Stimulated activated CD4-positive, alpha-beta T cell treated with anti-CD3 and anti-CD28 coated beads, TNF-alpha, amount 100 ng/mL, for 4 hours (primary cell): ENCODE data around the gene PARS2.

ENCODE experiments used
- DNase-seq, 3 experiments: peaks; one replicate each; pipeline ENCODE4 v3.0.0-alpha.2; 2020; ENCODE audit warnings: low read depth in 3 of 3

The PARS2 gene

DNA sequence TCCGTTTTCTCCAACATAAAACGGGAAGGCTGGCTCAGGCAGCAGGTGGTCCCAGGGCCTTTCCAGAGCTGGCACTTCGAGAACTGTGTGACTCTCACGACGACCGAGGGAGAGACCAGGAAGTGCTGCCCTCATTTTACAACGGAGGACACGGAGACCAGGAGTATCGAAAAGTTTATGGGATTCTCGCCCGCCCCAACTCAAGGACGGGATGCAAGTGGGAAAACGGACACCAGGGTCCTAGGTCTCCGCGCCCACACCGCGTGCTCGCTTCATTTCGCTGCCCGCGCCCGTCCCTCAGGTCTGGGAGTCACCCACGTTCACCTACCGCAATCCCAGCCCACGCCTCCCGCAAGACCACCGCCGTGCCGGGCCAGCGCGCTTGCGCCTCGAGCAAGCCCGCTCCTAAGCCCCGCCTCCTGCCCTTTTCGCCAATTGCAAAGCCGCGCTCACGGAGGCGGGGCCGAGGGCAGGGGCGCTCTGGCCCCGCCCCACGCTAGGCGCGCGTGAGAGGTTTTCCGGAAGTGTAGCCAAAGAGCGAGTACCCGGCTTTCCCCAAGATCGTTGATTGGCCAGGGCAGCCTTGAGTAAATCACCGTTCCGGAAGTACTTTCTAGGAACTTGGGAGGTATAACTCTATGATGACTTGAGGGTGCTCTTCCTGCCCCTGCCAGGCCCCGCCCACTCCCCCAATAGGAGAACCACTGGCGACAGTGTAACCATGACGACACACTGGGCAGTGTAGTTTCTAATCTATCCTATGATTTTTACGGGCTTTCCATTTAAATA is at the start of gene PARS2:
Gene PARS2, minus strand, starts transcription at position 391 of the 789 bp plus-strand sequence. CDS start 5,362 bp downstream, outside the sequence.
- peak; percentile 92 to 93 (median 92) for DNase-seq

DNA sequence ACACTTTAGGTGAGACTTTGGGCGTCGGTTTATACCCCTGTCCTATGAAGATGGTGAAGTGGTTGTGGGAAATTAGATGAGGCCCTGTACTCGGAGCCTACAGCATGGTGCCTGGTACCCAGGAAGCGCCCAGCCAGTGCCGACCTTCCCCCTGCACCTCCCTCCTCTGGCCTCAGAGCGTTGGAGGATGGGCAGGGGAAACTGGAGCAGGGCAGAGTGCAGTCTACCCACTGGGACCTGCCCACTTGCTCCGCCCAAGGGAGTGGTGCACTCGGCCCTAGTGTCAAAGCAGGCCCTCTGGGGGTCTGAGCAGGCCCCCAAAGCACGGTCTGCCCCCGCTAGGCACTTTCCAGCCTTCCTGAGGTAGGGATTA is 49.8 kb upstream of the PARS2 start:
- no peak for DNase-seq

DNA sequence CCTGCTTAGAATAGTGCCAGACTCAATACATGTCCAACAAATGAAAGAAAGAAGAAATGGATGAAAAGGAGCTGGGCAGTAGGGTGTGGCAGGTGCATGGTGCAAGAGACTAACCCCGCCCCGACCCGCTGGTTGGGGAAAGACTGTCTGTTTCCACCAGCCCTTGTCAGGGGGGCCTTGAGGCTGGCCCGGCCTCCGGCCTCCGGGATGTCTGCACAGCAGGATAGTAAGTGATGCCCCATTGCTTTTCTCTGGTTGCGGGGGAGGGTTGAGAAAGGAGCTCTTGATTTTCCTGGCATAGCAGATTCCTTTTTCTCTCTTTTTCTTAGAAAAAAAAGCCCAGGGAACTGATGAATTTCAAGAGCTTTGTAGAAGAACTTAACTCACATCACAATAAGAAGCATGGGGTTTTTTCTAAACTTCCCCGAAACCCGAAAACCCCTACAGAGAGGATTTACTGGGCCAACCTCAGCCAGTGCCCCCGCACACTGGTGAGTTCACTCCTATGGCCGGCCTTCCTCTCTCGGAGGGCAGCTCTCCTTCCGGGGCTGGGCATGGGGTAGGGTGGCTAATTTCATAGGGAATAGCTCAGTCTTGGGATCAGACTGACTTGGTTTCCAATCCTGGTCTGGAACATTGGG is 49.3 kb upstream of the PARS2 start:
- no peak for DNase-seq

DNA sequence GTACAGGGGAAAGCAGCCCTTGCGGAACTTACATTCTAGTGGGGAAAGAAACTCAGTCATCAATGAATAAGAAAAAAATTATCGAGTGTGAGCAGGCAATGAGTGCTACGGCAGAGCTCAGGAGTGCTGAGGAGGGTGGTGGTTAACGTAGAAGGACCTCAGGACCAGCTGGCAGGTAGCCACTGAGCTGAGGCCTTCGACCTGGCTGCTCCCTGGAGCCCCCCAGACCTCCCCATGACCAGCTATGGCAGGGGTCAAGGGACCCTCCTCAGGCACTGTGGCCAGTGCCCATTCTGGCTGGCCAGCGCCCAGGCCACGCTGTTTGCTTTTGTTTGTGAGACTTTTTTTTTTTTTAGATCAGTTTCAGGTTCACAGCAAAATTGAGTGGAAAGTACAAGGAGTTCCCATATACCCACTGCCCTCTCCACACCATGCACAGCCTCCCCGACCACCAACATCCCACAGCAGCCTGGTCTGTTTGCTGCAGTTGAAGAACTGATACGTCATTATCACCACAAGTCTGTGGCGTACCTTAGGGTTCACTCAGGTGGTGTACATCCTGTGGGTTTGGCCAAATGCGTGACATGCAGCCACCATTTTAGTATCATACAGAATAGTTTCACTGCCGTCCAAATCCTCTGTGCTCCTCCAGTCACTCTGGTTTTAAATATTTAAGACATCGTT is 48.6 kb upstream of the PARS2 start:
- no peak for DNase-seq

DNA sequence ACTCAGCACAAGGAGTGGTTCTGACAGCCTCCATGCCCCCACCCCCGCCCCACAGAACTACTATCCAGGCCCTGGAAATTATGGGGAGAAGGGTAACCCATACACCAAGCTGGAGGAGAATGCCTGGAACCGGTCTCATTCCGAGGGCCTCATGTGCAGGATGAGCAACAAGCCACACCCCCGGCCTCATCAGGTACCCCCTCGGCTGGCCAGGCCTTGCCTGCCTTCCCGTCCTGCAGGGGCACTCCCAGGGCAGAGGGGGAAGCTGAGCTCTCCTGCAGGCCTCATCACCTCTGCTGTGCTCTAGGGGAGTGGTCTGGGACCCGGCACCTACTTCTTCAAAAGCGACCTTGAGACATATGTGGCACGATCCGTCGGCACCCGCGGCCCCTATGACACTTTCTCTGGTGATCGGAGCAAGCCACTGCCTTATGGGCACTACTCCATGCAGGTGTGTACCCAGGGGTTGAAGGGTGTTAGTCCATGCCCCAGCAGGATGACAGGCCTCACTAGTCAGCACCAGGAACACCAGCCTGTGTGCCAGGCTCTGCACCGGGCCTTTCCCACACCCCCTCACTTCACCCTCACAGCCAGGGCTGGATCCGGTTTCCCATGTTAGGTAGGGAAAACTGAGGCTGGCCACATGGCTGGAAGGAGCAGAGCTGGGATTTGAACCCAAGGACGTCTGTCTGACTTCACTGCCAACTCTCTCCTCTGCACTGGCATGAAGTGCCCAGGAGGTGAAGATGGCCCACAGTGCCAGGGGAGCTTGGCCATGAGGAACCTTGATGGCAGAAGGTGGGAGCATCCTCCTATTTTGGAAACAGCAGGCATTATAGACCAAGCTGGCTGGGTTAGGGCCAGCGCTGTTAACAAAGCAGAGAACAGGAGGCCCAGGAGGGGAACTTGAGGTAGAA is 47.7 kb upstream of the PARS2 start:
- no peak for DNase-seq

DNA sequence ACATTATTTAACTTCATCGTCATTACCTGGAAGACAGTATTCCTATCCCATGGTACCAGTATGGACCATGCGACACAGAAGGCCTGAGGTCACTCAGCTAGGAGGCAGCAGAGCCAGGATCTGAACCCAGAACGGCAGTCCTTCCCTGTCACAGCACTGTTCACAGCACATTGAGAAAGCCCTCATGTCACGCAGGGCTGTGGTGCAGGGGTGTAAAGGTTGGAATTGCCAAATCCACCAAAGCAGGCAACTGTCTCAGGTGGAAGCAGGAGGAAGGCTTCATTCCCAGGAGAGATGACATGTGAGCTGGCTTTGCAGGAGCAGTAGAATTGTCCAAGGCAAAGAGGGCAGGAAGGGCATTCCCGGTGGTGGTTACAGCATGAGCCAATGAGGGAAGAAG is 46.7 kb upstream of the PARS2 start:
- DNase-seq: no peak

DNA sequence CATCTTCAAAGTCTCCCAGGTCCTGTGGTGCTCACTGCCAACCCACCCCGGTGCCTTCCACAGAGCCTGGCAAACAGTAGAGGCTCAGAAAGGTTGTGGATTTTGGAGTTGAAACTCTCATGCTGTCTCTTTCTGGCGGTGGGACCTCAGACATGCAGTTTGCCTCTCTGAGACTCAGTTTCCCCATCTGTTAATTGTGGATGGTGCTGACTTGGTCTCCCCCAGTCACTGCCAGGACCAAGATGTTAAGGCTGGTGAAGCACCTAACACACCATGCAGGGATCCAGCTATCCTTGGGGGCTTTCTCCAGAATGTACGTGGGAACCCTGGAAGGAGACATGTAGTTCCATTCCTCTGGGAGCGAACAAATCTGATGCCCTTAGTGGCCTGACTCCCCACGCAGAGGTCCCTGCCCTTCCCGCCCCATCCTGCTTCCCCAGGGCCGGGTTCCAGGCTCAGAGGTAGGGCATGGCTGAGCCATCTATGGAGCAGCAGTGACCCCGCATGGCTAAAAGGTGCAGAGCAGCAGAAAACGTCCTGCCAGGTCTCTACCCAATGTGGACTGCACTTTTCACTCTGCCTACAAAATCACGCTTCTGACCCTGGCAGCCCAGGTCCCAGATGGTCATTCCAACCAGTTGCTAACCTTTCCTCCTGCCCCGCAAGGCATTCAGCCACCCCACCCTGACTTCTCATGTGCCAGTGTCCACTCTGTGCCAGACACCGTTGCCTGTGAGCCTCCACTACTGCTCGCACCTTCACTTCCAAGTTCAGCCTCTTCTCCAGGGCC is 46.0 kb upstream of the PARS2 start:
- peak; percentile 29 to 54 (median 38) for DNase-seq

DNA sequence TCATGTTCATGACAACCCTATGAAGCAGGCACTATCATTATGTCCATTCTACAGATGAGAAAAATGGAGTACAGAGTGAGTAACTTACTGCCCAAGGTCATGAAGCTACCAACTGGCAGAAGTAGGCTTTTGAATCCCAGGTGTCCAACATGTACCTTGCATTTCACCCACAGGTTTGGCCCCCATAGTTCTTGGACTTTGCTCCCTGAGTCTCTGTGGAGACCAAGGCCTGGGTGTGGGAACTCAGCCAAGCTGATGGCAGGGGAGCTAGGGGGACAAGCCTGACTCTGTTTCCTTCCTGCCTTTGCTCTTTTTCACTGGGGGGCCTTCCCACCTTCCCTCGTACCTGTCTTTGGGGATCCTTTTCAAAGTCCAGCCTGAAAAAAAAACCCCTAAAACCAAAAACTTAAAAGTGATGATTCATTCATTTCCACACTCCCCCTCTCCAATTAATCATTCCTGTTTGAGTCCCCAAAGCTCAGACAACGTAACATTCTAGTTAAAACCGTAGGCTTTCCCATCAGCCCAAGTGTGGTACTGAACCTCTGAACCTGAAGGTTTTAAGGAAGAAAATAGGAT is 45.3 kb upstream of the PARS2 start:
- DNase-seq: no peak

DNA sequence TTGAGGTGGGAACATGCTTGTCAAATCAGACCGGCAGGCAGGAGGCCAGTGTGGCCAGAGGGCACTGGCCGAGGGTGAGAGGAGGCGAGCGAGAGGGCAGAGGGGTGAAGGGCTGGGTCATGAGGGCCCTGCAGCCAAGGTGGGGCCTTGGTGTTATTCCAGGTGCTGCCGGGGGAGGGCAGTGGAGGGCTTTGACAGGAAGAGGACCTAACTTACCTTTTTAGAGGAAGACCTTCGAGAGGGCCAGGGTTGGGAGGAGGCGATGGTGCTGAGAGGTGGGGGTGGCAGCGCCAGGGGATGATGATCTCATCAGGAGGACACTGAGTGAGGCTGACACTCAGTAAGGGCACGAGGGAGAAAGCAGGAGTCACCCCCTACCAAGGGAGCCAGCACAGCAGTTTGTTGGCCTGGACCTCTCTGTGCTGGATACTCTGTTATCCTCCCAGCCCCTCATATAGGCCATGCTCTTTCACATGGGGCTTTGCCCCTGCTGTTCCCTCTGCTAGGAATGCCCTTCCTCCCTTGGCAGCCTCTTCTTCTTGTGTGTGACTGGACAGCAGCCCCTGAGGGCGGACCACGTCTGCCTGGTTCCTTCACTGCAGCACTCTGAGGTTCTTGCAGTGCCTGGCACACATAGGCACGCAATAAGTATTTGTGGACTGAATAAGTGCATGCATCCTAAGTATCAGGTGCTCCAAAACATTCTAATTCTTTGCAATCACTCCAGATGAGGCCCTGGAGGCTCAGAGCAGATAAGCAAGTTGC is 44.3 kb upstream of the PARS2 start:
- no peak for DNase-seq

DNA sequence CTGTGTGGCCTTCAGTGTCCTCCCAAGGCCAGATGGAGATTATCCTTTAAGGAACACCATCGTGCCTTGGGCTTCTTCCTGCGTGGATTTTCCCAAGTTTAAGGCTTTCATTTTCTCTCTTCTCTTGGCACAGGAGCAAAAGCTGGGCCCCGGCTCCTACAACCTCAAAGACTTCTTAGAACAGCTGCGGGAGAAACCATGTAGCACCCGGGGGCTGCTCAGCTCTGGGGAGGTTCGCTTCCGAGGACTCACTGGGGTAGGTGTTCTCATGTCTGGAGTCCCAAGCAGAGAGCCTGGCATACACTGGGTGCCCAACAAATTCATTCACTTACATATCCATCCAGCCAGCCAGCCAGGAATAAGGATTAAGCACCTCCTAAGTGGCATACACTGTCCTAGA is 43.4 kb upstream of the PARS2 start:
- DNase-seq: no peak

DNA sequence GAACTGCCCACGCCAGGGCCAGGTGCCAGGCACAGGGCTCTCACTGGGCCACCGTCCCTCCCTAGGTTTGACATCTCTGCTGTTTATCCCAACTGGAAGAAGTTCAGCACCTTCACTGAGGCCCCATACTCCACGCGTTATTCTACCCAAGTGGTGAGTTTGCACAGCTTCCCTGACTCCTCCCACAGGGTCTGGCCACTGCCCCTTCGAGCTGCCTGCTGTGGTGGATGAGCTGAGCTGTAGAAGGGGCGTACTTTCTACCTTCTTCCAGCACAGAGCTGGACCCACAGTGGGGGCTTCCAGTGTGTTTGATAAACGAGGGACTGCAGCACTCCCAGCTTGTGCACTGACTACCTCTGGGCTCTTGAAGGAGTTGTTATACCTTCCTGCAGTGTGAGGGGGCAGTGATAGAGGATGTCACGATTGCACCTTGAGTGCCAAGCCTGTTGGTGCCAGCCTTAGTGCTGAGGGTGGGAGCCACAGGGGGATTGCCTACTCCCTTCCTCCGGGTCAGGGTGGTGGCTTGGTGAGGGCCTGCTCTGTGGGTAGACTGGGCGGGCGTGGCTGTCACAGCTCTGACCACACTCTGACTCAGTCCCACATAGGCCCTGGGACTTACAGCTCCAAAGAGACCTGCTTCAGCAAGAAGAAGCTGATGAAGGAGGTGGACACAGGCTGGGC is 42.7 kb upstream of the PARS2 start:
- DNase-seq: no peak

DNA sequence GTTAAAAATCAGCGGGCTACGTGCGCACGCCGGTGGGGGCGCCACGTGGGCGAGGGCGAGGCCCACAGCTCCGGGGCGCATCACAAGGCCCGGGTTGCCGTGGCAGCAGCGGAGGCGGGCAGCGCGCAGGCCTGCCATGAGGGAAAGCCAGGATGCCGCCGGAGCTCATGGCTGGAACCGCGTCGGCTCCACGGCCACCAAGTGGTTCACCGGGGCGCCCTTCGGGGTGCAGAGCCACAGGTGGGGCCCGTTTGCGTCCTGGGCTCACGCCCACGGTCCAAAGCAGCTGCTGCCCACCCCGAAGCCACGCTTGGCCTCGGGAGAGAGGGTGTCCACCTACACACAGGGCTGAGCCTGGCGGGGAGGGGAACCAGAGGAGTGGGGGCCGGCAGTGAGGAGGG is 41.7 kb upstream of the PARS2 start:
- no peak for DNase-seq

DNA sequence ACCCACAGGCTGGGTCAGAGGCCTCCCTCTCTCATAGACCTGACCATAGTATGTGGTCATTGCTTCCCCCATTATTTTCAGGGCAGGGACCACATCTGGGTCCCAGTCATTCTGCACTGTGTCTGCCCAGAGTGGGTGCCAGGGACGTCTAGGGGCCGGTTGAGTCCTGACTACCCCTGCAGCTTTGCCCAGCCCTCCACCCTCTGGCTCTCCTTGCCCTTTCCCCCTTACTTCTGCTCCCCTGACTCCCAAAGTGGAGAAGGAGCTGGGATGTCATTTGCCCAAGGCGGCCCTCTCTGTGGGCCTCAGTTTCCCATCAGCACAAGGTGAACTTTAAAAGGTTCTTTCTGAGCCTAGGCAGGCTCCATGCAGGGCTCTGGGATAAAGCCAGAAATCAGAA is 41.1 kb upstream of the PARS2 start:
- DNase-seq: no peak

DNA sequence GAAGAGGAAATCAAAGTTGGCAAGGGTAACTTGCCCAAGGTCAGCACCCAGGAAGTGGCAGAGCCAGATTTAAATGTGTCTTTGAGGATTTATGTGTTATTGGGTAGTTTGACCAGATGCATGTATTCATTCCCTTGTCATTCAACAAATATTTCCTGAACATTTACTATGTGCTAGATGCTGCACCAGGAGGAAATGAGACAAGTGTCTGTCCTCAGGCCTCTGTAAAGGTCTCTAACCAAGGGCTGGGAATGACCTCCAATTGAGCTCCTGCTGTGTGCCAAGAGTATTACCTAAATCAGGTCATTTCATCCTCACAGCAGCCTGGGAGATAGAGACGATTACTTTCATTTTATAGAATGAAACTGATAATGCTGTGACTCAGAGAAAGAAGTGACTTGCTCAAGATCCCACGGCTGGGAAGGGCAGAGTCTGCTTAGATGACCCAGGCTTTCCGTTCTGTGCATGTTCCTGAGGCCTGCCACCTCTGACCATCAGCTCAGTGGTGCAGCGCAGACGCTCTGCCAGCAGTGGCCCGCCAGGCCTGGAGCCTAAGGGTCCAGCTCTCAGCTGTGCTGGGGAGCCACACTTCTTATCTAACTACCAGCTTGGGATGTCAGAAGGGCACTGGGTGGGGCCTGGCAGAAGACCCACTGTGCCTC is 40.3 kb upstream of the PARS2 start:
- no peak for DNase-seq

DNA sequence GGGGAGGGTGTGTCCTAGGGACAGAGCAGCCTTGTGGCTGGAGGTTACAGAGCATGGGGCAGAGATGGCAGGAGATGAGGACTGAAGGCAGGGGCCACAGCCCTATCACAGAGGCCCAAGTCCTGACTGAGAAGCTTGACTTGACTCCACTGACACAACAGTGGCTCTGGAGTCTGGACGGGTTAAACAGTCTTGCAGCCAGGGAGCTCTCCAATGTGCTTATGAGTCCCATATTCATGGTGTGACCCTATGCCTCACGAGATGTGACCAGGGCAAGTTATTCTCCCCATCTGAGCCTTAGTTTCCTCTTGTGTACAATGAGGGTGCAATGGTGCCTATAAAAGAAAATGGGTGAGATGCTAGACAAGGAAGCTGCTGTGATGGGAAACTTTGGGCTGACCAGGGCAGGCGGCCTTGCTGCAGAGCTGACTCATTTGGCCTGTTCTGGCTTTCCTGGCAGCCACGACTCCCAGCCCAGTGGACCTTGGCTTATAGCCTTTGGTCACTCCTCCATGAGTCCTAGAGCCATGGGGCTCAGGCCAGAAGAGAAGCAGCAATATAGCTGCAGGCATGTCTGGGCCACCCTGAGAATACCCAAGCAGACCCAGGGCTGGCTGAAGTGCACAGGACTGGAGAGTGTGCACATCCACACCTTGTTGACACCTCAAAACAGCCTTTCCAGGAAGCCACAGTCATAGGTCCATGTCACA is 39.6 kb upstream of the PARS2 start:
- DNase-seq: no peak

DNA sequence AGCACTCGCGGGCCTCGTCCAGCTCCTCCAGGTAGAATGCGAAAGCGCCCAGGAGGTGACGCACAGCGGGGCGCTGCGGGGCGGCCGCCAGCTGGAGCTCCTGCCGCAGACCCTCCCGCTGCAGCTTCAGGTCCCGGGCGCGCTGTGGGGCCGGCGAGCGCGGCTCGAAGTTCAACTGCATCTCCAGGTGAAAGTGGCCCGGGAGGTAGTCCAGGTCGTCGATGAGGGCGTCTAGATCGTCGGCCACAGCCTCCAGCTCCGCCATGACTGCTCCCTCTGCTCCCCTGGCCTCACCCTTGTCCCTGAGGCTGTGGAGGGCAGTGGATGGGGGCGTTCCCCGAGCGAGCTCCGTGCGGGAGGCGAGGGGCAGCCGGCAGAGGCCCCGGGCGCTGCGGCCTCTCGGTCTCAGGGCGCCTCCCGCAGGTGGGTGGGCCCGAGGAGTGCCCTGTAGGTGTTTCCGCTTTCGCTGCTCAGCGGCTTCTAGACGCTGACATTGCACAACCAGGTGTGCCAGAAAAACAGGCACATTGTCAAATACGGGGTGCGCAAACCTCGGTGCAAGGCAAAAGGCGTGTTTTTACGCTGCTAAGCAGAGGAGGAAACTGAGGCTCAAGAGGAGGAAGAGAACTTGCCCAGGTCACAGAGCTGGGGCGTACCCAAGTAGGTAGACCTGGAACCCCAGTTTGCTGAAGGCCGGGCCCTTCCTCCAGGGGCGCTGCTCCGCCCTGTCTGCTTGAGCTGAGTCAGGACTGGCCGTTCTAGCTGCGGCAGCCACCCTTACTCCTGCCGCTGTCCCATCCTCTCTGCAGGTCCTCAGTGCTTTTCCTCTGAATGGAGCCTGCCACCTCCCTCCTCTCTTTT is 36.8 kb upstream of the PARS2 start, which contains the start of gene TTC22:
Gene TTC22, minus strand, starts transcription at position 425 of the 861 bp plus-strand sequence. Its CDS starts 160 bp downstream, at position 265.
- peak; percentile 31 to 52 (median 42) for DNase-seq
